ENCODE data around the gene NKAIN4.

GRCh38 chr20:63267691-63268090 lies 13.4 kb upstream of the NKAIN4 start:
- TF ChIP-seq CTCF (IDR thresholded peaks at IDR 0.05) (no peak), POLR2A (IDR thresholded peaks at IDR 0.05) (no peak)
